ENCODE results near the gene FAM240B. TPM values are rescaled to one million over a fixed set of nuclear protein-coding genes. Genes with fewer than 3 reads are reported as not detected.

FAM240B gene
- polyA plus RNA-seq, 3 donors = not detected

DNA sequence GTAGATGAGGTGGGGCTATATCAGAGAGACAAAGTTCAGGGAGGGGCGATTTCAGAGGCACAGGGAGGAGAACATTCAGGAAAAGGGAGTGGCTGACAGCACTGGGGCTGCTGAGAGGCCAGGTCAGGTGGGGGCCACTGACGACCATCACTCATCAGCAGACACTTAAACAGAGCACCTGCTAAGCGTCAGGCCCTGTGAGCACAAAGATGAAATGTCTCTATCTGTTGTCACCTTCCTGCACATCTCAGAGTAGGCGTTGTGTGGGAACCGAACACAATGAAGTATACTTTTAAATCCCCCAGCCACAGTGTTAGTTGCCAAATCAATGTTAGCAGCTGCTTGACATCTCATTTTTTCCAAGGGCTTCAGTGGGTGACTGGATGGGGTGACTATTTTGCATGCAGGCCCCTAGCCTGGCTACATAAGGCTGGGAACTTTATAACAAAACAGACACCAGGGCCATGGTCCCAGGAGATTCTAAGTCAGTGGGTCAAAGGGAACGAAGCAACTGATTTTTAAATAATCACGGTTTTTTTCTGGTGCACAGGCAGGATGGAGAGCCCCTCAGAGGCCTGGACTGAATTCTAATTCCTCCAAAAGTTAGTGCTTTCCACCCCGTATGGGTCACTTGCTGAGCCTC, 68.4 kb downstream of the FAM240B start:
- H3K27me3 ChIP-seq (ENCODE audit: control insufficient read depth in 2 of 2, insufficient read depth in 2 of 2, low read length in 2 of 2) = no peaks in the 10 kb centered on the region
- H3K9ac ChIP-seq (ENCODE audit: insufficient read depth, low read length, poor library complexity, severe bottlenecking) = no peak overlapping the region
- H3K79me2 ChIP-seq (ENCODE audit: insufficient read depth, low read length) = no peaks in the 10 kb centered on the region
- no peaks in the 10 kb centered on the region for H3K36me3 ChIP-seq (replicated peaks in 1 of 2; ENCODE audit: control insufficient read depth in 1 of 2, insufficient read depth in 2 of 2, low read length in 2 of 2)
- H4K20me1 ChIP-seq (ENCODE audit: insufficient read depth, low read length) = no peaks in the 10 kb centered on the region
- WGBS (ENCODE audit: insufficient coverage) = 84% methylated on average over 4 of the region's 8 CpGs
- intact Hi-C loops (cut with micrococcal nuclease) = no loop called here
- no peaks in the 10 kb centered on the region for H3K9me3 ChIP-seq (replicated peaks in 1 of 2; ENCODE audit: control insufficient read depth in 1 of 2, insufficient read depth in 1 of 2, low read length in 2 of 2)
- H3K4me2 ChIP-seq (replicated peaks; ENCODE audit: extremely low read depth, low read length, poor library complexity, severe bottlenecking) = no peak overlapping the region
- no peaks in the 10 kb centered on the region for H3K4me1 ChIP-seq (ENCODE audit: control insufficient read depth in 1 of 2, insufficient read depth in 2 of 2, low read length in 2 of 2)
- H3K27ac ChIP-seq (ENCODE audit: low read depth in 1 of 2, low read length in 2 of 2) = no peak overlapping the region
- no peak for DNase-seq
- Mint-ChIP-seq H3K4me1 (no peaks in the 10 kb centered on the region), H3K9me3 (peaks cover 0 to 5% (median 0%) of the 10 kb centered on the region in 7 donors), H3K27me3 (ENCODE audit: low read depth in 3 of 3) (peaks cover 5 to 22% (median 6%) of the 10 kb centered on the region in 3 donors), H3K36me3 (no peaks in the 10 kb centered on the region), H3K27ac (no peak overlapping the region), H3K4me3 (no peak overlapping the region)
- TF ChIP-seq, protein P1, sequence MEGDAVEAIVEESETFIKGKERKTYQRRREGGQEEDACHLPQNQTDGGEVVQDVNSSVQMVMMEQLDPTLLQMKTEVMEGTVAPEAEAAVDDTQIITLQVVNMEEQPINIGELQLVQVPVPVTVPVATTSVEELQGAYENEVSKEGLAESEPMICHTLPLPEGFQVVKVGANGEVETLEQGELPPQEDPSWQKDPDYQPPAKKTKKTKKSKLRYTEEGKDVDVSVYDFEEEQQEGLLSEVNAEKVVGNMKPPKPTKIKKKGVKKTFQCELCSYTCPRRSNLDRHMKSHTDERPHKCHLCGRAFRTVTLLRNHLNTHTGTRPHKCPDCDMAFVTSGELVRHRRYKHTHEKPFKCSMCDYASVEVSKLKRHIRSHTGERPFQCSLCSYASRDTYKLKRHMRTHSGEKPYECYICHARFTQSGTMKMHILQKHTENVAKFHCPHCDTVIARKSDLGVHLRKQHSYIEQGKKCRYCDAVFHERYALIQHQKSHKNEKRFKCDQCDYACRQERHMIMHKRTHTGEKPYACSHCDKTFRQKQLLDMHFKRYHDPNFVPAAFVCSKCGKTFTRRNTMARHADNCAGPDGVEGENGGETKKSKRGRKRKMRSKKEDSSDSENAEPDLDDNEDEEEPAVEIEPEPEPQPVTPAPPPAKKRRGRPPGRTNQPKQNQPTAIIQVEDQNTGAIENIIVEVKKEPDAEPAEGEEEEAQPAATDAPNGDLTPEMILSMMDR (IDR thresholded peaks at IDR 0.05) = no peak
- H2AFZ ChIP-seq (ENCODE audit: insufficient read depth, low read depth, low read length, poor library complexity, severe bottlenecking) = no peak overlapping the region
- H3K4me3 ChIP-seq (replicated peaks in 1 of 3; ENCODE audit: low read depth in 2 of 3, low read length in 3 of 3) = no peak overlapping the region

DNA sequence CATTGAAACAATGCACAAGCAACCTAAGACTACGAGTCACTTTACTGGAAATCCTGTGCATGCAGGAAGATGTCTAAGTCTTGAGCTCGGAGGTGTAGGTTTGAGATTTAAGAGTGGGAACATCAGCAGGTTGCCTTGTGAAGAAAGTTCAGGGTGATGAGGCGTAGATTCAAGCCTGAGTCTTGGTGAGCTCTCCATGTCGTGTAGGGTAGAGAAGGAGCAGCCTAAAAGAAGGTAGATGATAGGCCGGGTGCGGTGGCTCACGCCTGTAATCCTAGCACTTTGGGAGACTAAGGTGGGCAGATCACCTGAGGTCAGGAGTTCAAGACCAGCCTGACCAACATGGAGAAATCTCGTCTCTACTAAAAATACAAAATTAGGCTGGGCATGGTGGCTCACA, 69.4 kb downstream of the FAM240B start:
- Histone ChIP-seq H3K27ac (ENCODE audit: low read depth in 1 of 2, low read length in 2 of 2) (no peak overlapping the region), H3K36me3 (replicated peaks in 1 of 2; ENCODE audit: control insufficient read depth in 1 of 2, insufficient read depth in 2 of 2, low read length in 2 of 2) (no peaks in the 10 kb centered on the region), H4K20me1 (ENCODE audit: insufficient read depth, low read length) (no peaks in the 10 kb centered on the region), H2AFZ (ENCODE audit: insufficient read depth, low read depth, low read length, poor library complexity, severe bottlenecking) (no peak overlapping the region), H3K4me1 (ENCODE audit: control insufficient read depth in 1 of 2, insufficient read depth in 2 of 2, low read length in 2 of 2) (no peaks in the 10 kb centered on the region), H3K4me3 (replicated peaks in 1 of 3; ENCODE audit: low read depth in 2 of 3, low read length in 3 of 3) (no peak overlapping the region), H3K9me3 (replicated peaks in 1 of 2; ENCODE audit: control insufficient read depth in 1 of 2, insufficient read depth in 1 of 2, low read length in 2 of 2) (no peaks in the 10 kb centered on the region), H3K4me2 (replicated peaks; ENCODE audit: extremely low read depth, low read length, poor library complexity, severe bottlenecking) (no peak overlapping the region), H3K27me3 (ENCODE audit: control insufficient read depth in 2 of 2, insufficient read depth in 2 of 2, low read length in 2 of 2) (no peaks in the 10 kb centered on the region), H3K79me2 (ENCODE audit: insufficient read depth, low read length) (no peaks in the 10 kb centered on the region), H3K9ac (ENCODE audit: insufficient read depth, low read length, poor library complexity, severe bottlenecking) (no peak overlapping the region)
- DNase-seq = no peak
- H3K27ac Mint-ChIP-seq = no peak overlapping the region
- no peaks in the 10 kb centered on the region for H3K4me1 Mint-ChIP-seq
- peaks cover 0 to 5% (median 0%) of the 10 kb centered on the region in 7 donors for H3K9me3 Mint-ChIP-seq
- WGBS (ENCODE audit: insufficient coverage) = 84% methylated on average over 7 of the region's 8 CpGs
- intact Hi-C loops (cut with micrococcal nuclease) = no loop called here
- TF ChIP-seq, protein P1 (IDR thresholded peaks at IDR 0.05) = no peak
- no peaks in the 10 kb centered on the region for H3K36me3 Mint-ChIP-seq
- no peak overlapping the region for H3K4me3 Mint-ChIP-seq
- peaks cover 5 to 20% (median 8%) of the 10 kb centered on the region in 3 donors for H3K27me3 Mint-ChIP-seq (ENCODE audit: low read depth in 3 of 3)
